Measurements from ENCODE around the gene G2E3.

G2E3 gene

GRCh38 chr14:30608533-30609006, 49.6 kb downstream of the G2E3 start:
- in situ Hi-C loops (cut with HindIII; ENCODE audit: low sequenced_read_pairs): no loop called here
- no peak for TF ChIP-seq CTCF (IDR thresholded peaks at IDR 0.05; ENCODE audit: low read depth, low read length, missing control alignments)
- no peak overlapping the region for H3K4me3 ChIP-seq (ENCODE audit: low read depth, low read length)
- peak; percentile 9 for DNase-seq (ENCODE audit: low read depth)

- TF ChIP-seq CTCF (IDR thresholded peaks at IDR 0.05; ENCODE audit: low read depth, low read length, missing control alignments): peak; percentile 43
- H3K4me3 ChIP-seq (ENCODE audit: low read depth, low read length): no peak overlapping the region
- peak; percentile 67 for DNase-seq (ENCODE audit: low read depth)
- in situ Hi-C loops (cut with HindIII; ENCODE audit: low sequenced_read_pairs): no loop called here
These were observed 51.9 kb downstream of the G2E3 start for GRCh38 chr14:30610787-30611343.

GRCh38 chr14:30614155-30614554, 55.2 kb downstream of the G2E3 start:
- no peak overlapping the region for H3K4me3 ChIP-seq (ENCODE audit: low read depth, low read length)
- in situ Hi-C loops (cut with HindIII; ENCODE audit: low sequenced_read_pairs): no loop called here
- TF ChIP-seq CTCF (IDR thresholded peaks at IDR 0.05; ENCODE audit: low read depth, low read length, missing control alignments): no peak
- no peak for DNase-seq (ENCODE audit: low read depth)

DNA sequence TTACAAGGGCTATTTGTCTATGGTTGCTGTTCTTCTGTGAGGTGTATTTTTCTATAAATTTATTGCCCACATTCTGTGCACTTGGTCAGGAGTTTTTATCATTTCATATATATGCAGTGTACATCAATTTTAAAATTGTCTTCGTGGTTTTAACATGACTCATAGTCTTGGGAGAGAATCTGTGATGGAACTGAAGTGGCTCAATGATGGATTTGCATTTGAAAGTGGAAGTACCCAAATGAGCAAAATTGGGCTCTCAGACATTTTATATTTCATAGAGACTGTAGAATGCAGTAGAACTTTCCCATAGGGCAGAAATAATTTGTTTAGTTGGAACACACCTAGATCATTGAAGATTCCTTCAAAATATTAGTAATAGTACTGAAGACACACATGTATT, 61.2 kb downstream of the G2E3 start:
- H3K4me3 ChIP-seq (ENCODE audit: low read depth, low read length): no peak overlapping the region
- in situ Hi-C loops (cut with HindIII; ENCODE audit: low sequenced_read_pairs): no loop called here
- no peak for TF ChIP-seq CTCF (IDR thresholded peaks at IDR 0.05; ENCODE audit: low read depth, low read length, missing control alignments)
- peak; percentile 9 for DNase-seq (ENCODE audit: low read depth)

DNA sequence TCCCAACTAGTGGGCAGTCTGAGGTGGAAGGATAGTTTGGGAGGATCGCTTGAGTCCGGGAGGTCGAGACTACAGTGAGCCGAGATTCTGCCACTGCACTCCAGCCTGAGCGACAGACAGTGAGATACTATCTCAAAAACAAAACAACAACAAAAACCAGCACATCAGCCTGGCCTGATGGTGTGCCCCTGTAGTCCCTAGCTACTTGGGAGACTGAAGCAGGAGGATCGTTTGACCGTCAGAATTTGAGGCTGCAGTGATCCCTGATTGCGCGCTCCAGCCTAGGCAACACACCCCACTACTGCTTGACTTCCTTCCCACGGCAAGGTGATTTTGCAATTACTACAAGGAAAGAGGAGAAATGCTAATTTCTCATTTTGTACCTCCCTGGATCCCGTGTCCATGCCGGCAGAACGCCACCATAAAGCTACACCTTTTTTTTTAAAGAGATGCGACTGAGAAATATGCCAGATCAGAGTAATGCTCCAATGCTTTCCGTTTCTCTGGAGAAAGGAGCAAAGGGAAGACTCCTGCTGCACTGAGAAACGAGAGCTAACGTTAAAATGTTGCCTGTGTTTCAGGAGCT, 62.5 kb downstream of the G2E3 start:
- no peak for DNase-seq (ENCODE audit: low read depth)
- H3K4me3 ChIP-seq (ENCODE audit: low read depth, low read length): peak overlapping the region; percentile 74
- in situ Hi-C loops (cut with HindIII; ENCODE audit: low sequenced_read_pairs): no loop called here
- TF ChIP-seq CTCF (IDR thresholded peaks at IDR 0.05; ENCODE audit: low read depth, low read length, missing control alignments): no peak

DNA sequence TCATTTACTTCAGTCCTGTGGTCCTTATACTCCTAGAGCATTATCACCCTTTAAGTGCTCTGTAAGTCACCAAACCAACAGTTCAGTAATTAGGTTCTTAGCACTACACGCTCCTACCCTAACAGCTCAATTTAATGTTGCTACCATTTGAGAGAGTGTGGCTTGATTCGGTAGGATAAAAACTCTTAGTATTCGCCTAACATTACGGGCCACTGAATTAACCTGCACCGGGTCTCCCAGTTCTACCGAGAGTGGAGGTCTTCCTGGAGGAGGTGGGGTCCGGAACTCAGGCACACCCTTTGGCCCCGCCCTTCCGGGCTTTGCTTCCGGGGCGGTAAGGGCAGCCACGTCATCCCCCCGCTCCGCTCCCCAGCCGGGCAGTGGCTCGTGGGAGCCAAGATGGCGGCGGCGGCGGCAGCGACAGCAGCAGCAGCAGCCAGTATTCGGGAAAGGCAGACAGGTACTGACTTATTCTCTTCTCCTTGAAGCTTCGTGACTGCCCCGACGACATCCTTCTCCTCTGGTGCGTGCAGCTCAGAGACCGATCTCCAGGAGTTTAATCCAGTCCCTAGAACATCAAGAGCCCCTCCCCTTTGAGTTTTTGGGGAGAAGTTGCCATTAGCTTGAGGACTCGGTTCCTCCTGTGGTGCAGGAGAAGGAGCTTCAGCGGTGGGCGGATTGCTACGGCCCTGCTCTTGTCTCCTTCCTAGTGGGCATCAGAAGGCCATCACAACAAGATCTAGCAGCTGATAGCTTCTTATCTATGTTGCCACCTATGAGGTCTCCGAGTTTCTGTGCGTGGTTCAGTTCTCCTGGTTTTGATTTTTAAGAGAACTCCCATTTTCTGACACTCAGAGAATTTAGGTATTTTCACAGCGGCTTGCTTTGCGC, 63.2 kb downstream of the G2E3 start, which contains the start of gene SCFD1:
TSS of gene SCFD1 (plus strand) at position 380 of the 891 bp plus-strand sequence. CDS start at position 400, 20 bp downstream.
- H3K4me3 ChIP-seq (ENCODE audit: low read depth, low read length): peak within 1 kb of the TSS; percentile 74
- DNase-seq (ENCODE audit: low read depth): peak; percentile 67
- TF ChIP-seq CTCF (IDR thresholded peaks at IDR 0.05; ENCODE audit: low read depth, low read length, missing control alignments): no peak
- in situ Hi-C loops (cut with HindIII; ENCODE audit: low sequenced_read_pairs): no loop called here
